GM21367 (cell line): ENCODE measurements around the gene OR4C3.
"Not testable (repeated sequence)": the region's sequence is repeated elsewhere in the genome, so short reads cannot be mapped to it uniquely, and the experiment has no call there.

Source experiments
- ATAC-seq: cut with Tn5 transposase; IDR thresholded peaks from one replicate; pipeline ENCODE4 v1.9.1; 2021; ENCODE audit not compliant: unreplicated experiment

Gene OR4C3

DNA sequence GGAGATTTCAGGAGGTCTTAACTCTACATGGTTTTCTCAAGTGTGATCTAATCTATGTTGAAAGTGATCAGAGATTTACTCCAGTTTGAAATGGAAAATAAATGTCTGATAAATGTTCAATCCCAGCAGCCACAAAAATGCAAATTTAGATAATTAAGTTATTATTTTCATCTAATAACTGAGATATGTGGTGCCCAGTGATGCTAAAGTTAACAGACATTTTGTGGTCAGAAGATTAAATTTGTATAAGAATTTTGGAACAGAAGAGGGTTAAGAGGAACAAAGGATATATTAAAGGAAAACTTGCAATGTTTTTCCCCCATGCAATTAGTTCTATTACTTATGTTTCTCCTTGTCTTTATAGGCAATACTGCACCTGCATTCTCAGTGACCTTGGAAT is at the start of gene OR4C3:
Gene OR4C3 (plus strand): TSS at position 301 of the 400 bp plus-strand sequence. CDS start 102 bp downstream, outside the sequence.
- ATAC-seq = not testable (repeated sequence)

DNA sequence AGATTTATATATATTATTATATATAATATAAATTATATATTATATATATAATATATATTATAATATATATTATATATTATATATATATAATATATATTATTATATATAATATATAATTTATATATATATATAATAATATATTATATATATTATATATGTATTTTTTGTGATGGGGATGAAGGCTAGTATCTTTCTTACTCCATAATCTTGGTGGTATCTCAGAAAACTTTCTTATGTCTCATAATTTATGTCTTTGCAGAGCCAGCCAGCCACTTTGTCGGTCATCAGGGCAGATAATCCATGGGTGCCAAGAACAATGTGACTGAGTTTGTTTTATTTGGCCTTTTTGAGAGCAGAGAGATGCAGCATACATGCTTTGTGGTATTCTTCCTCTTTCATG is 18.8 kb upstream of the OR4C3 start, which contains the start of gene OR4S1:
Gene OR4S1 (plus strand): TSS at position 301 of the 400 bp plus-strand sequence. CDS start 0 bp downstream, at position 301.
- ATAC-seq = no peak

DNA sequence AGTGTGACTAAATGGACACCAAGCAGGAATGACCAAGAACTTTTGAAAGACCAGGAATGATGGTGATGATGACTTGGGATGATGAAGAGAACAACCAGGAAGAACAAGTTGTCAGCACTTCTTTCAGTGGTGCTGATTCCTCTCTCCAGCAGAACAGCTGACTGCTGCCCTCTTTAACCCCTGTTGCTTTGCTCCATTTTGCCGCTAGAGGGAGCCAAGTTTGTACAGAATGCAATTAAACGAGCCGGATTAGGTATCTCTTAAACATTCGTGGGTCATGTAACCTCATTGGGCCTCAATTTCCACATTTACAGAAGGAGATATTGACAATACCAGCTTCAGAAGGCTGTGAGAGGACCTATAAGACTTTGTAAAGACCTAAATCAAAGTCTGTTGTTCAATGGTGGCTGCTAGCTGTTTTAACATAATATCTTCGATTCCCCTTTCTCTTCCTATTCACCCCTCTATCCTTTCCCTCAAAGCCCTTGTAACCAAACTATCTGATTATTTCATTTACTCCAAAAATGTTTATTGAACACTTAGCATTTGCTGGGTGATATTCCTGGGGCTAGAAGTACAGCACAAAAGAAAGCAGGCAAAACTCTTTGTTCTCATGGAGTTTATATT is 16.8 kb upstream of the OR4C3 start:
- ATAC-seq = peak; percentile 96

DNA sequence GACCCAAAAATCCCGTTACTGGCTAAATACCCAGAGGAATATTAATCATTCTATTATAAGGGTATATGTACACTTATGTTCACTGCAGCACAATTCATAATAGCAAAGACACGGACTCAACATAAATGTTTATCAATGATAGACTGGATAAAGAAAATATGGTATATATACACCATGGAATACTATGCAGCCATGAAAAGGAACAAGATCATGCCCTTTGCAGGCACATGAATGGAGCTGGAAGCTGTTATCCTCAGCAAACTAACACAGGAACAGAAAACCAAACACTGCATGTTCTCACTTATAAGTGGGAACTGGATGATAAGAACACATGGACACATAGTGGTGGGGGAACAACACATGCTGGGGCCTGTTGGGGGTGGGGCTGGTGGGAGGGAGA is 11.1 kb upstream of the OR4C3 start:
- ATAC-seq = not testable (repeated sequence)

DNA sequence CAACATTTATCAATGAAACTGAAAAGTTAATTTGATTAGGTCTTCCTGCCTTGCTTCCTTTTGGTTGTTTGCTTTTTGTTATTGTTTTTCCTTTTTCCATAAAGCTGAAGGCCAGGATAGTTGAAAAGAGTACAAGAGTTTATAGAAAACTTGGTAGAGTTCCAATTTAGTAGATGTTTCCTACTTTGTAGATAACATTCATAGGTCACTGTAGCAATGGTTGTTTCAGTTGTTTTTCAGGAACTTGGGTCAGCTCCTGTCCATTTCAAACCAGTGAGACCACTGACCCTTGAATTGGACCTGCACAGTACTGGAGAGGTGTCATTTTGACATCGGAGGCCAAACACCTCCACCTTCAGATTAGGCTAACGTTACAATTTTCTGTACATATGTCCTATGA is 4.9 kb upstream of the OR4C3 start:
- ATAC-seq = not testable (repeated sequence)

DNA sequence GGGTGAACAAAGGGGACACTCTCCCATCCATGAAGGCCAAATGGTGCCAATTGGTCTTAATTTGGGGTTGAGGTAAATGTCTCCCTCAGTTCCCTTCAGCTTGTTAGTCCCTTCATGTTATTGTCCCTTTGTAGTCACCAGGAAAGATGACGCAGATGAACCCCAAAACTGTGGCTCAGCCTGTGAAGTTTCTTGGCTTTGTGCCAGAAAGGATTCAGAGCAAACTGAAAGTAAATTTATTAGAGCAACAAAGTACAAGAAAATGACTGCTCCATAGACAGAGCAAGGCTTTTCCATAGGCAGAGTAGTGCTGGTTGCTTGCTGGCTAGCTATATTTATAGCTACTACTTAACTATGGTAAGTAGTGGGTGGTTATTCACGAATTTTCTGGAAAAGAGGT is 16.7 kb downstream of the OR4C3 start:
- ATAC-seq = no peak

DNA sequence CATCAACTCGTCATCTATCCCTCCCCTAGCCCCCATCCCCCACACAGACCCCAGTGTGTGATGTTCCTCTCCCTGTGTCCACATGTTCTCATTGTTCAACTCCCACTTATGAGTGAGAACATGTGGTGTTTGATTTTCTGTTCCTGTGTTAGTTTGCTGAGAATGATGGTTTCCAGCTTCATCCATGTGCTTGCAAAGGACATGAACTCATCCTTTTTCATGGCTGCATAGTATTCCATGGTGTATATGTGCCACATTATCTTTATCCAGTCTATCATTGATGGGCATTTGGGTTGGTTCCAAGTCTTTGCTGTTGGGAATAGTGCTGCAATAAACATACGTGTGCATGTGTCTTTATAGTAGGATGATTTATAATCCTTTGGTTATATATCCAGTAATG is 17.8 kb downstream of the OR4C3 start:
- ATAC-seq = not testable (repeated sequence)

DNA sequence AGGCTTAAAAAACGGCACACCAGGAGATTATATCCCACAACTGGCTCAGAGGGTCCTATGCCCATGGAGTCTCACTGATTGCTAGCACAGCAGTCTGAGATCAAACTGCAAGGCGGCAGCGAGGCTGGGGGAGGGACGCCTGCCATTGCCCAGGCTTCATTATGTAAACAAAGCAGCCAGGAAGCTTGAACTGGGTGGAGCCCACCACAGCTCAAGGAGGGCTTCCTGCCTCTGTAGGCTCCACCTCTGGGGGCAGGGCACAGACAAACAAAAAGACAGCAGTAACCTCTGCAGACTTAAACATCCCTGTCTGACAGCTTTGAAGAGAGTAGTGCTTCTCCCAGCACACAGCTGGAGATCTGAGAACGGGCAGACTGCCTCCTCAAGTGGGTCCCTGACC is 21.6 kb downstream of the OR4C3 start:
- ATAC-seq = not testable (repeated sequence)

DNA sequence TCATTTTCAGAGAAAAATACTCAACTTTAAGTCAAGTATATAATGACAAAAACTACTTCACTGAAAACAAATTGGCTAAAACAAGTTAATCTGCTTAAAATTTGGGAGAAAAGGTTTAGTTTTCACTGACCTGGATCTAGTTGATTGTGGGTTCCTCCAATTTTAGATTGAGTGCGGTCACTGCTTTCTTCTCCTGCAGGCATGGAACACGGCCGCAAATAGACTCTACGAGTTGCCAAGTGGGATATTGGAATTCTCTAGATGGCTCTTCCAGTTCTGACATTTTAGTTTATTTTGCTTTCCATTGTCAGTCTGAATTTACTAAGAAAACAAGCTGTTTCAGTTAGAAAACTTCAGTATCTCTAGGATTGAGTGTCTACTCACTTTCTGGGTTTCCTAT is 29.3 kb downstream of the OR4C3 start:
- no peak for ATAC-seq

DNA sequence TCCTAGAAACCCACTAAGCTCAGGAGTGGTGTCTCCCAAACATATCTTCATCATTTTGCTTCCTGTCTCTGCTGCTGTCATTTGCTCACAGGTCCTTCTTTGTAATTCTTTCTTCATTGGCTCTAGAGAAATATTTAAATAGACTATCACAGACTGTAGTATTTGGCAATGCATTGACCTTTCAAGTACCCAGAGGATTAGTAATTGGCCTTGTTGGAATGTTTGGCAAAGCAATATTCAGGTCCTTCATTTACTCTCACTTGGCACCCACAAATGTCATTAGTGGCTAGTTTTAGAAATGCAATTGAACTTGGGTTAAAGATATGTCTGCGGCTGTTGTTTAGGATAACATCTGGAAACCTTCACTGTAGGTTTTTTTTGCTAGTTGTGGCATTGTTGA is 30.0 kb downstream of the OR4C3 start:
- ATAC-seq = no peak

DNA sequence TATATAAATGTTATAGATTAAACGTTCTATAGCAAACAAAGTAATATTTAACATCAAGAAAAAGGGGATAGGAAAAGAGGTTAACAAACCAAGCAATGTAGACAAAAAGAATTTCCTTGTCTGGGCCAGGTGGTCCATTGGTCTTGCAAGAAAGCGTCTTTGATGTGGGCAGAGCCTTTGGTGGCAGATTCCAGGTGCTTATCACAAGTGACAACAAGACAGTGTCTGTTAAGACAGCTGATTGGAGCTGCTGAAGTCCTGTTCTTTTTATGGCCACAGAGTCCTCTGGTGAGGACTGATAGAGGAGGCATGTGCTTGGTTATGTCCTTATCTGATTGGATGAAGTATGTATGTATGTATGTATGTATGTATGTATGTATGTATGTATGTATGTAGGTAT is 36.6 kb downstream of the OR4C3 start:
- ATAC-seq = not testable (repeated sequence)

DNA sequence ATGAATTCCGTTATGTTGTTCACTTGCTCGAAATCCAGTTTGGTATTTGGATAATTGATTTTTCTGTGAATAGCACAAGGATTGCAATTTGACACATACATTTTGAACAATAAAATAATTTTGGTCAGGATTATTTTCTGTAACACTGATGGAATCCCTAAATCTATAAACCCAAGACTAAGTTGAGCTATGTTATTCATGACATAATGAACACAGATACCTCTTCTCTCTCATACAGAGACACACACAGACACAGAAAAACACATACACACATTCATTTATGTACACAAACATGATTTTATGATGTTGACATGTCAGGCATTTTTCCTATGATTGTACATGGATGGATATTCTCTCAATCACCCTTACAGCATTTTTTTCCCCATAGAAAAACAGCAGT is 41.6 kb downstream of the OR4C3 start, which contains the start of gene OR4C5:
Gene OR4C5 (minus strand): TSS at position 101 of the 400 bp plus-strand sequence. CDS start 0 bp downstream, at position 101.
- ATAC-seq = no peak
